OCI-LY3 (cell line): ENCODE results near the gene SPATS2.

Experiments used
- CTCF ChIP-seq: fragments of 200-600, 300-600 bp; sonication (generic); IDR thresholded peaks from 2 replicates; pipeline ENCODE4 v1.5.1; 2014; ENCODE audit warnings: antibody characterized with exemption, low read length, low read depth
- EZH2phosphoT487 ChIP-seq: fragments of 200-600 bp; shearing (Covaris generic); IDR thresholded peaks from 2 replicates; pipeline ENCODE4 v1.6.1; 2018; ENCODE audit warnings: antibody characterized with exemption, mixed run types, low read depth

DNA sequence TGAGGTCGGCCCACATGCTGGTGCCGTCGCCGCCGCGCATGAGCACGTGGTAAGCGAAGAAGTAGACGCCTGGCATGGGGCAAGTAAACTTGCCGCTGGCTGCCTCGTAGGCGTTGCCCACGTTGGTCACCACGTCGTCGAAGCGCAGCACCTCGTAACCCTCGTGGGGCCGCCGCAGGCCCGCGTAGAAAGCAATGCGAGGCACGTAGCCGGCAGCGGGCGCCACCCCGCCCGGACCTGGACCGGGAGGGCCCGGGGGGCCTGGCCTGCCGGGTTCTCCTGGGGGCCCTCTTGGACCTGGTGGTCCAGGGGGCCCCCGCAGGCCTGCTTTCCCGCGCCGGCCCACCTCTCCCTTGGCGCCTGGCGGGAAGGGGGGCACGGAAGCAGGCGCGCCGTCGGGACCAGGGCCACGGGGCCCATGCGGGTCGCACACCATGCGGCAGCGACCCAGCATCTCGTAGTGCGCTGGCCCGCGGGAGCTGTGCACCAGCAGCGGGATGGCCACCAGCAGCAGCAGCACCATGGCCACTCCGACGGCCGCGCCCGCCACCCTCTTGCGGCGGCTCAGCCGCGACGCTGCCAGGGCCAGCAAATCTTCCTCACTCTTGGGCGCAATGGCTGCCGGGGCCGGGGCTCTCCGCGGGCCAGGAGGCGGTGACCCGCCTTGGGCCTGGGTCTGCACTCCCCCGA lies 31.2 kb upstream of the SPATS2 start:
- TF ChIP-seq CTCF (no peak), EZH2phosphoT487 (no peak)
